HL-60 (cell line): ENCODE measurements around the gene MKI67.

Source experiments
- POLR2AphosphoS5 ChIP-seq: IDR thresholded peaks from 2 replicates; pipeline ENCODE4 v1.6.1; 2012; ENCODE audit warnings: low read depth
- TF ChIP-seq, protein P1 (sequence below): IDR thresholded peaks from one replicate; pipeline ENCODE4 v1.5.1; 2011; ENCODE audit warnings: low read length, control low read depth, inconsistent platforms; ENCODE audit not compliant: insufficient read depth

- TF ChIP-seq POLR2AphosphoS5, result no peak
- TF ChIP-seq, protein P1, sequence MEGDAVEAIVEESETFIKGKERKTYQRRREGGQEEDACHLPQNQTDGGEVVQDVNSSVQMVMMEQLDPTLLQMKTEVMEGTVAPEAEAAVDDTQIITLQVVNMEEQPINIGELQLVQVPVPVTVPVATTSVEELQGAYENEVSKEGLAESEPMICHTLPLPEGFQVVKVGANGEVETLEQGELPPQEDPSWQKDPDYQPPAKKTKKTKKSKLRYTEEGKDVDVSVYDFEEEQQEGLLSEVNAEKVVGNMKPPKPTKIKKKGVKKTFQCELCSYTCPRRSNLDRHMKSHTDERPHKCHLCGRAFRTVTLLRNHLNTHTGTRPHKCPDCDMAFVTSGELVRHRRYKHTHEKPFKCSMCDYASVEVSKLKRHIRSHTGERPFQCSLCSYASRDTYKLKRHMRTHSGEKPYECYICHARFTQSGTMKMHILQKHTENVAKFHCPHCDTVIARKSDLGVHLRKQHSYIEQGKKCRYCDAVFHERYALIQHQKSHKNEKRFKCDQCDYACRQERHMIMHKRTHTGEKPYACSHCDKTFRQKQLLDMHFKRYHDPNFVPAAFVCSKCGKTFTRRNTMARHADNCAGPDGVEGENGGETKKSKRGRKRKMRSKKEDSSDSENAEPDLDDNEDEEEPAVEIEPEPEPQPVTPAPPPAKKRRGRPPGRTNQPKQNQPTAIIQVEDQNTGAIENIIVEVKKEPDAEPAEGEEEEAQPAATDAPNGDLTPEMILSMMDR, result no peak
Measured at GRCh38 chr10:128048819-128049210, 77.4 kb downstream of the MKI67 start.
